GM12865 (cell line): ENCODE data around the gene PLEKHO1.
"Not testable (repeated sequence)": the region's sequence is repeated elsewhere in the genome, so short reads cannot be mapped to it uniquely, and the experiment has no call there.

ENCODE experiments used
- DNase-seq: peaks from one replicate; pipeline ENCODE4 v3.0.0; 2010; ENCODE audit warnings: low read depth
- H3K4me3 ChIP-seq: 2 replicates; pipeline ENCODE4 v1.5.1; 2011; ENCODE audit warnings: mild to moderate bottlenecking, low read depth, low read length, control low read depth
- CTCF ChIP-seq: IDR thresholded peaks from 2 replicates; pipeline ENCODE4 v1.5.1; 2011; ENCODE audit warnings: low read length, control low read depth, low read depth, inconsistent platforms; ENCODE audit not compliant: insufficient read depth; ENCODE audit errors: missing control alignments

The PLEKHO1 gene

GRCh38 chr1:150207281-150207971 is 57.7 kb downstream of the PLEKHO1 start:
- TF ChIP-seq CTCF = no peak
- DNase-seq = no peak
- no peak overlapping the region for H3K4me3 ChIP-seq

GRCh38 chr1:150208460-150208859 is 58.7 kb downstream of the PLEKHO1 start:
- not testable (repeated sequence) for DNase-seq, H3K4me3 ChIP-seq
